ENCODE results near the gene CPEB4. TPM values are rescaled to one million over a fixed set of nuclear protein-coding genes. Genes with fewer than 3 reads are reported as not detected.

The CPEB4 gene
- total and polyA plus RNA-seq, 4 donors, result 14.3 to 113 (median 32.1) TPM

DNA sequence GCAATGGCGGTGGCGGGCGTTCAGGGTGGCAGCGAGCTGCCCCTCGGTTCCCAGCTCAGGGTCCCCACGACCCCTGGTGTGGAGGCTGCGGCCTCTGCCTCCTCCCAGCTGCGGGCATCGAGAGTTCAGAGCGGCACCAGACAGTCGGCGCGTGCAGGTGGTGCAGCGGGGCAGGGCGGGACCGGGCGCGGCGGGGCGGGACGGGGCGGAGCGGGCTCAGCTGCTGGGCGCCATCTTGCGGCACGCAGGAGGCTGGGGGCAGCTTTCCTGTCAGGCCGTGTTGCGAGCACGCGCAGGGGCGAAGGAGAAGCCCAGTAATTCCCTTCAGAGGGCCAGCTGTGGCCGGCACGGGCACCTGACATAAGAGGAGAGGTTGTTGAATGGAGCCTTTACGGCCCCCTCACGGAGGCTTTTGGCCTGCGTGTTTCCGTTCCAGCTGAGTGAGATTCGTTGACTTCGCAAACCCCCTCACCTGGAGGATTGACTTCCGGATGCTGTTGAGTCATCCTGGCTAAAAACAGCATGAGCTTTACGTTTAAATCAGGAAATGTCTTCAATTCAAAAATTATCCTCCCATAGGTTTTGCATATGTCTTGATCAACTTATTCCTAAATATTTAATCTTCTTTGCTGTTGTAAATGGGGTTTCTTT lies 101.4 kb downstream of the CPEB4 start (continued):
- TF ChIP-seq SP1 (IDR thresholded peaks at IDR 0.05), result no peak

DNA sequence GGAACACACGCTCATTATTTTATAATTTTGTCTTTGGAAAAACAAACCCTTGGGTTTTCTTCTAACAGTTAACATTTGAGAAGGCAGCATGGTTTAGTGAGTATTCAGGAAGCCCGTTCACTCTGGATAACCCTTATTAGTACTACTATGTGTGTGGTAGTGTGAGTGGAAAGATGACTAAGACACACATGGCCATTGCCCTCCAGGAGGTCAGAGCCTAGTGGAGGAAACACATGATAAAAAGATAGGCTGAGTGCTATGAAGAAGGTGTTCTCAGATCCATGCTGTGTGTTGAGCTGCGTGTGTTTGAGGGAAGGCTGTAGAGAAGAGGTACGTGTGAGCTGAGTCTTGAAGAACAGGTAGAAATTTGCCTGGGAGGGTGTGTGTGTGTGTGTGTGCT lies 109.2 kb downstream of the CPEB4 start:
- Histone ChIP-seq H3K9me3 (ENCODE audit: control insufficient read depth in 4 of 4, low read length in 3 of 4) (no peaks in the 10 kb centered on the region), H3K27ac (ENCODE audit: low read depth in 1 of 2, low read length in 2 of 2) (no peak overlapping the region), H3K9ac (ENCODE audit: low read depth in 1 of 2, low read length in 2 of 2) (no peak overlapping the region), H3K27me3 (ENCODE audit: control insufficient read depth in 4 of 4, insufficient read depth in 4 of 4, low read length in 3 of 4) (peaks cover 0 to 8% (median 1%) of the 10 kb centered on the region in 4 donors), H3K4me1 (ENCODE audit: control insufficient read depth in 4 of 4, insufficient read depth in 4 of 4, low read length in 3 of 4) (no peaks in the 10 kb centered on the region), H3K4me3 (ENCODE audit: low read depth in 1 of 3, low read length in 3 of 3) (no peak overlapping the region), H3K36me3 (ENCODE audit: control insufficient read depth in 4 of 4, insufficient read depth in 3 of 4, low read depth in 1 of 4, low read length in 3 of 4) (no peaks in the 10 kb centered on the region)
- 81% methylated on average over 4 of the region's 4 CpGs for WGBS
- TF ChIP-seq FOXA2 (IDR thresholded peaks at IDR 0.05) (no peak), JUND (IDR thresholded peaks at IDR 0.05) (no peak), NR2F2 (IDR thresholded peaks at IDR 0.05) (no peak), SP1 (IDR thresholded peaks at IDR 0.05) (no peak), RAD21 (IDR thresholded peaks at IDR 0.05) (no peak), HNF4A (conservative IDR thresholded peaks at IDR 0.05) (no peak), EGR1 (IDR thresholded peaks at IDR 0.05; ENCODE audit: low read depth in 2 of 2) (no peak)
- DNase-seq (ENCODE audit: low spot score), result no peak

DNA sequence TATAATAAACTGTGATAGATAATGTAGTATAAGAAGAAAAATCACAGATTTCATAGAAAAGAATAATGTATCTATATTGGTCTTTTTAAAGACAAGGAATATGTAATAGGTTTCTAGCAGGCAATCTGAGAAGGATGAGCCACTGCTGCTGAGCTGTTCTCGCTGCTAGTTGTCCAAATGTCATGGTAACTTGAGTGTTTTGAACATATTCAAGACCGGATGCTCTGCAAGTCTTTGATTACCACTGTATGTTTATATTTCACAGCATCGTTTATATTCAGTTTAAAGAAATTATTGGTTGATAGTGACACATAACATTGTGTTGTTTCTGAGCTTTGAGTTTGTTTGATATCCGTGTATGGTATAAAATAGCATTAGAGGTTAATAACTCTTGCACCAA lies 110.4 kb downstream of the CPEB4 start:
- H3K9ac ChIP-seq (ENCODE audit: low read depth in 1 of 2, low read length in 2 of 2), result no peak overlapping the region
- H3K27me3 ChIP-seq (ENCODE audit: control insufficient read depth in 4 of 4, insufficient read depth in 4 of 4, low read length in 3 of 4), result peaks cover 0 to 8% (median 1%) of the 10 kb centered on the region in 4 donors
- H3K27ac ChIP-seq (ENCODE audit: low read depth in 1 of 2, low read length in 2 of 2), result no peak overlapping the region
- H3K9me3 ChIP-seq (ENCODE audit: control insufficient read depth in 4 of 4, low read length in 3 of 4), result no peaks in the 10 kb centered on the region
- no peaks in the 10 kb centered on the region for H3K4me1 ChIP-seq (ENCODE audit: control insufficient read depth in 4 of 4, insufficient read depth in 4 of 4, low read length in 3 of 4)
- no peak overlapping the region for H3K4me3 ChIP-seq (ENCODE audit: low read depth in 1 of 3, low read length in 3 of 3)
- no peak for DNase-seq (ENCODE audit: low spot score)
- TF ChIP-seq, protein P1, sequence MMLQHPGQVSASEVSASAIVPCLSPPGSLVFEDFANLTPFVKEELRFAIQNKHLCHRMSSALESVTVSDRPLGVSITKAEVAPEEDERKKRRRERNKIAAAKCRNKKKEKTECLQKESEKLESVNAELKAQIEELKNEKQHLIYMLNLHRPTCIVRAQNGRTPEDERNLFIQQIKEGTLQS (IDR thresholded peaks at IDR 0.05), result no peak
- TF ChIP-seq, protein P2, sequence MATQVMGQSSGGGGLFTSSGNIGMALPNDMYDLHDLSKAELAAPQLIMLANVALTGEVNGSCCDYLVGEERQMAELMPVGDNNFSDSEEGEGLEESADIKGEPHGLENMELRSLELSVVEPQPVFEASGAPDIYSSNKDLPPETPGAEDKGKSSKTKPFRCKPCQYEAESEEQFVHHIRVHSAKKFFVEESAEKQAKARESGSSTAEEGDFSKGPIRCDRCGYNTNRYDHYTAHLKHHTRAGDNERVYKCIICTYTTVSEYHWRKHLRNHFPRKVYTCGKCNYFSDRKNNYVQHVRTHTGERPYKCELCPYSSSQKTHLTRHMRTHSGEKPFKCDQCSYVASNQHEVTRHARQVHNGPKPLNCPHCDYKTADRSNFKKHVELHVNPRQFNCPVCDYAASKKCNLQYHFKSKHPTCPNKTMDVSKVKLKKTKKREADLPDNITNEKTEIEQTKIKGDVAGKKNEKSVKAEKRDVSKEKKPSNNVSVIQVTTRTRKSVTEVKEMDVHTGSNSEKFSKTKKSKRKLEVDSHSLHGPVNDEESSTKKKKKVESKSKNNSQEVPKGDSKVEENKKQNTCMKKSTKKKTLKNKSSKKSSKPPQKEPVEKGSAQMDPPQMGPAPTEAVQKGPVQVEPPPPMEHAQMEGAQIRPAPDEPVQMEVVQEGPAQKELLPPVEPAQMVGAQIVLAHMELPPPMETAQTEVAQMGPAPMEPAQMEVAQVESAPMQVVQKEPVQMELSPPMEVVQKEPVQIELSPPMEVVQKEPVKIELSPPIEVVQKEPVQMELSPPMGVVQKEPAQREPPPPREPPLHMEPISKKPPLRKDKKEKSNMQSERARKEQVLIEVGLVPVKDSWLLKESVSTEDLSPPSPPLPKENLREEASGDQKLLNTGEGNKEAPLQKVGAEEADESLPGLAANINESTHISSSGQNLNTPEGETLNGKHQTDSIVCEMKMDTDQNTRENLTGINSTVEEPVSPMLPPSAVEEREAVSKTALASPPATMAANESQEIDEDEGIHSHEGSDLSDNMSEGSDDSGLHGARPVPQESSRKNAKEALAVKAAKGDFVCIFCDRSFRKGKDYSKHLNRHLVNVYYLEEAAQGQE (IDR thresholded peaks at IDR 0.05), result no peak
- no peak for TF ChIP-seq RXRA (IDR thresholded peaks at IDR 0.05)
- no peak for TF ChIP-seq TAF1 (conservative IDR thresholded peaks at IDR 0.05)
- no peak for TF ChIP-seq YY1 (IDR thresholded peaks at IDR 0.05)
- no peak for TF ChIP-seq HNF4G (IDR thresholded peaks at IDR 0.05)
- TF ChIP-seq, protein P3, sequence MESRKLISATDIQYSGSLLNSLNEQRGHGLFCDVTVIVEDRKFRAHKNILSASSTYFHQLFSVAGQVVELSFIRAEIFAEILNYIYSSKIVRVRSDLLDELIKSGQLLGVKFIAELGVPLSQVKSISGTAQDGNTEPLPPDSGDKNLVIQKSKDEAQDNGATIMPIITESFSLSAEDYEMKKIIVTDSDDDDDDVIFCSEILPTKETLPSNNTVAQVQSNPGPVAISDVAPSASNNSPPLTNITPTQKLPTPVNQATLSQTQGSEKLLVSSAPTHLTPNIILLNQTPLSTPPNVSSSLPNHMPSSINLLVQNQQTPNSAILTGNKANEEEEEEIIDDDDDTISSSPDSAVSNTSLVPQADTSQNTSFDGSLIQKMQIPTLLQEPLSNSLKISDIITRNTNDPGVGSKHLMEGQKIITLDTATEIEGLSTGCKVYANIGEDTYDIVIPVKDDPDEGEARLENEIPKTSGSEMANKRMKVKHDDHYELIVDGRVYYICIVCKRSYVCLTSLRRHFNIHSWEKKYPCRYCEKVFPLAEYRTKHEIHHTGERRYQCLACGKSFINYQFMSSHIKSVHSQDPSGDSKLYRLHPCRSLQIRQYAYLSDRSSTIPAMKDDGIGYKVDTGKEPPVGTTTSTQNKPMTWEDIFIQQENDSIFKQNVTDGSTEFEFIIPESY (IDR thresholded peaks at IDR 0.05), result no peak
- TF ChIP-seq NR2F2 (IDR thresholded peaks at IDR 0.05), result no peak
- TF ChIP-seq RAD21 (IDR thresholded peaks at IDR 0.05), result no peak
- TF ChIP-seq, protein P4, sequence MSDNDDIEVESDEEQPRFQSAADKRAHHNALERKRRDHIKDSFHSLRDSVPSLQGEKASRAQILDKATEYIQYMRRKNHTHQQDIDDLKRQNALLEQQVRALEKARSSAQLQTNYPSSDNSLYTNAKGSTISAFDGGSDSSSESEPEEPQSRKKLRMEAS (IDR thresholded peaks at IDR 0.05), result no peak
- no peaks in the 10 kb centered on the region for H3K36me3 ChIP-seq (ENCODE audit: control insufficient read depth in 4 of 4, insufficient read depth in 3 of 4, low read depth in 1 of 4, low read length in 3 of 4)
- WGBS, result 67% methylated on average over 4 of the region's 4 CpGs
